ENCODE results near the gene RRP1B. TPM values are rescaled to one million over a fixed set of nuclear protein-coding genes. Genes with fewer than 3 reads are reported as not detected.

RRP1B gene
- total RNA-seq, 1 donor from 2014 or later = 45.0 TPM

DNA sequence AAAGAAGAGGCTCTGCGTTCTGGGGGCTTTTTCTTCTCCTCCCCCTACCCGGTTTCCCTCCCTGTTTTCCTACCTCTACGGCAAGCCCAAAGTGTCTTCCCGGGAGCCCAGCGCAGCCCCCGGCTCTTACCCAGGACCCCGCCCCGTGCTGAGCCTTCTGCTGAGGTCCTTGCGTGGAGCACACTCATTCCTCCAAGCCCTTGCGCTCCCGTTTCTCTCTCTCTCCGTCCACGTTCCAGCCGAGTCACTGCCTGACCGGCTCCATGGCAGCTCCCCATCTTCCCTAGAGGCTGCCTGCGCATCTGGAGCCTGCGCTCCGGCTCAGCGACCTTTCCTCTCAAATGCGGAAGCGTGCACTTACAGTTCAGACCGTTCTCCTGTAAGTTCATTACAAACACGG, 34.6 kb downstream of the RRP1B start:
- Histone ChIP-seq H3K79me2 (ENCODE audit: low read depth) (no peaks in the 10 kb centered on the region), H2AFZ (replicated peaks) (no peak overlapping the region), H3K36me3 (no peaks in the 10 kb centered on the region), H3K4me1 (no peaks in the 10 kb centered on the region), H4K20me1 (ENCODE audit: low read depth) (no peaks in the 10 kb centered on the region), H3K27ac (no peak overlapping the region), H3K9me3 (ENCODE audit: low read depth) (no peaks in the 10 kb centered on the region), H3K9ac (no peak overlapping the region), H3K27me3 (no peaks in the 10 kb centered on the region), H3F3A (ENCODE audit: low read depth) (no peaks in the 10 kb centered on the region), H3K4me3 (no peak overlapping the region), H3K4me2 (no peak overlapping the region)
- TF ChIP-seq, protein P1, sequence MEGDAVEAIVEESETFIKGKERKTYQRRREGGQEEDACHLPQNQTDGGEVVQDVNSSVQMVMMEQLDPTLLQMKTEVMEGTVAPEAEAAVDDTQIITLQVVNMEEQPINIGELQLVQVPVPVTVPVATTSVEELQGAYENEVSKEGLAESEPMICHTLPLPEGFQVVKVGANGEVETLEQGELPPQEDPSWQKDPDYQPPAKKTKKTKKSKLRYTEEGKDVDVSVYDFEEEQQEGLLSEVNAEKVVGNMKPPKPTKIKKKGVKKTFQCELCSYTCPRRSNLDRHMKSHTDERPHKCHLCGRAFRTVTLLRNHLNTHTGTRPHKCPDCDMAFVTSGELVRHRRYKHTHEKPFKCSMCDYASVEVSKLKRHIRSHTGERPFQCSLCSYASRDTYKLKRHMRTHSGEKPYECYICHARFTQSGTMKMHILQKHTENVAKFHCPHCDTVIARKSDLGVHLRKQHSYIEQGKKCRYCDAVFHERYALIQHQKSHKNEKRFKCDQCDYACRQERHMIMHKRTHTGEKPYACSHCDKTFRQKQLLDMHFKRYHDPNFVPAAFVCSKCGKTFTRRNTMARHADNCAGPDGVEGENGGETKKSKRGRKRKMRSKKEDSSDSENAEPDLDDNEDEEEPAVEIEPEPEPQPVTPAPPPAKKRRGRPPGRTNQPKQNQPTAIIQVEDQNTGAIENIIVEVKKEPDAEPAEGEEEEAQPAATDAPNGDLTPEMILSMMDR (IDR thresholded peaks at IDR 0.05) = no peak
- TF ChIP-seq EZH2 (IDR thresholded peaks at IDR 0.05) (no peak), EZH2phosphoT487 (IDR thresholded peaks at IDR 0.05) (no peak)
- peaks cover 19% of the 10 kb centered on the region for H3K36me3 Mint-ChIP-seq
- DNase-seq (ENCODE audit: low spot score) = no peak
- no peaks in the 10 kb centered on the region for H3K27me3 Mint-ChIP-seq (ENCODE audit: insufficient read depth, low read depth)
- peaks cover 8% of the 10 kb centered on the region for H3K4me1 Mint-ChIP-seq
- H3K27ac Mint-ChIP-seq = no peak overlapping the region
- H3K4me3 Mint-ChIP-seq = no peak overlapping the region
- no peaks in the 10 kb centered on the region for H3K9me3 Mint-ChIP-seq

DNA sequence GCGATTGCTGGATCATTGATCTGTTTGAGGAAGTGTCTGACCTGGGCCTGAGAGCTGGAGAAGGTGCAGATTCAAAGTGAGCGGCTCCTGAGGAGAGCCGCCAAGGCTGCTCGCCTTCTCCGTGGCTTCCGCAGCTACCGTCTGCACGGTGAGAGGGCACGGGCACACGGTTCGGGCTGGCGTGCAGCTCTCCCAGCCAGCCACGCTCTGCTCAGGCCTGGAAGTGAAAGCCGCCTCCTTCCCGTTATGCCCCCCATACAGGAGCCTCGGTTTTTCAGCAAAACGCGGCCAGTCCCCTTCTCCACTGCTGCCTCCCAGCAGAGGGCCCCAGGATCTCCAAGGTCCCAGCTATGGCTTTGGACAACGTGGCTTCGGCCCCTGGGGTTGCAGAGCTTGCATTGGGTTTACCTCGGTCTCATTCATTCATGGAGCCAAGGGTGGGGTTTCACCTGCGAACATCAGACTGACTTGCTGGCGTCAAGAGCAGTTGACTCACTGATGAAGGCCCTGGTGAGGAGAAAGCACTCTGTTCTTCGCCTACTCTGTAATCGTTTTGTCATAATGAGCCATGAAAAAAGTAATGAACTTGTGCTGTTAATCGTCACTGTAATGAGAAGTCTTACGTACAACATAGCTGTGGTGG, 35.2 kb downstream of the RRP1B start:
- H3K4me3 ChIP-seq = no peak overlapping the region
- H3K4me1 ChIP-seq = no peaks in the 10 kb centered on the region
- no peak overlapping the region for H3K4me3 Mint-ChIP-seq
- H3K9me3 Mint-ChIP-seq = no peaks in the 10 kb centered on the region
- no peak overlapping the region for H3K27ac ChIP-seq
- H3K4me1 Mint-ChIP-seq = peaks cover 12% of the 10 kb centered on the region
- no peak overlapping the region for H2AFZ ChIP-seq (replicated peaks)
- no peak for DNase-seq (ENCODE audit: low spot score)
- H3K27ac Mint-ChIP-seq = no peak overlapping the region
- no peak overlapping the region for H3K4me2 ChIP-seq
- no peaks in the 10 kb centered on the region for H3K27me3 ChIP-seq
- no peaks in the 10 kb centered on the region for H3F3A ChIP-seq (ENCODE audit: low read depth)
- H3K36me3 ChIP-seq = no peaks in the 10 kb centered on the region
- H4K20me1 ChIP-seq (ENCODE audit: low read depth) = no peaks in the 10 kb centered on the region
- peaks cover 19% of the 10 kb centered on the region for H3K36me3 Mint-ChIP-seq
- H3K79me2 ChIP-seq (ENCODE audit: low read depth) = no peaks in the 10 kb centered on the region
- no peaks in the 10 kb centered on the region for H3K27me3 Mint-ChIP-seq (ENCODE audit: insufficient read depth, low read depth)
- no peak overlapping the region for H3K9ac ChIP-seq
- TF ChIP-seq, protein P1 (IDR thresholded peaks at IDR 0.05) = no peak
- TF ChIP-seq EZH2phosphoT487 (IDR thresholded peaks at IDR 0.05) (no peak), EZH2 (IDR thresholded peaks at IDR 0.05) (no peak)
- H3K9me3 ChIP-seq (ENCODE audit: low read depth) = no peaks in the 10 kb centered on the region

DNA sequence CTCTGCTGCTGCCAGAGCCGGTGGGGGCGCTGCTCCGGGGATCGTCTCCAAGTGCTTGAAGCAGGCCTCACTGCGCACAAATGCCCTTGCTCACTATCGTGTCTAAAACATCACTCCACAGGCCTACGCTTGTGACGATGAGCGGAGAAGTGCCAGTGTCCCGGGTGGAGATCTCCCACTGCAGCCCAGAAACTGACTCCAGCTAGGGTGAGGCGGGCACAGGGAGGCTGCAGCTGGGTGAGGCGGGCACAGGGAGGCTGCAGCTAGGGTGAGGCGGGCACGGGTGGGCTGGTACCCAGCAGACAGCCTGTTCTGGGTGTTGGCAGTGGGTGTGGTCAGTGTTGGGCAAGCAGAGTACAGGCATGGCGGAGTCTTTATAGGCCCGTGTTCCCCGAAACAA, 36.9 kb downstream of the RRP1B start:
- Mint-ChIP-seq H3K36me3 (peaks cover 13% of the 10 kb centered on the region), H3K9me3 (no peaks in the 10 kb centered on the region), H3K27ac (no peak overlapping the region), H3K4me1 (peaks cover 20% of the 10 kb centered on the region), H3K27me3 (ENCODE audit: insufficient read depth, low read depth) (no peaks in the 10 kb centered on the region), H3K4me3 (no peak overlapping the region)
- Histone ChIP-seq H4K20me1 (ENCODE audit: low read depth) (no peaks in the 10 kb centered on the region), H3K9ac (no peak overlapping the region), H3K9me3 (ENCODE audit: low read depth) (no peaks in the 10 kb centered on the region), H3K27me3 (no peaks in the 10 kb centered on the region), H3K4me3 (no peak overlapping the region), H3K4me1 (no peaks in the 10 kb centered on the region), H3K79me2 (ENCODE audit: low read depth) (no peaks in the 10 kb centered on the region), H3K27ac (no peak overlapping the region), H3K36me3 (no peaks in the 10 kb centered on the region), H2AFZ (replicated peaks) (no peak overlapping the region), H3F3A (ENCODE audit: low read depth) (peaks cover 3% of the 10 kb centered on the region), H3K4me2 (no peak overlapping the region)
- TF ChIP-seq EZH2phosphoT487 (IDR thresholded peaks at IDR 0.05) = no peak
- no peak for TF ChIP-seq EZH2 (IDR thresholded peaks at IDR 0.05)
- TF ChIP-seq, protein P1 (IDR thresholded peaks at IDR 0.05) = no peak
- no peak for DNase-seq (ENCODE audit: low spot score)

Data from neural progenitor cell (in vitro differentiated cells).